Myocyte (in vitro differentiated cells): ENCODE data around the gene LIMK2. TPM values are rescaled to one million over a fixed set of nuclear protein-coding genes. Genes with fewer than 3 reads are reported as not detected.
"Not testable (repeated sequence)": the region's sequence is repeated elsewhere in the genome, so short reads cannot be mapped to it uniquely, and the experiment has no call there.

Experiments used
- DNase-seq: peaks from one replicate; pipeline ENCODE4 v3.0.0-alpha.2; 2012; ENCODE audit warnings: low read depth
- polyA plus RNA-seq: library from polyadenylated mRNA; unstranded; fragments of >200 nt; gene quantifications from one replicate; pipeline ENCODE4 v1.2.1, GENCODE V29; 2012; ENCODE audit warnings: missing spikeins
- total RNA-seq: library from RNA; depleted of rRNA; stranded (reverse); fragments of >200 nt; gene quantifications from 2 replicates; pipeline ENCODE4 v1.2.3, GENCODE V29; 2014

Gene LIMK2
- total RNA-seq: 67.3 and 97.7 TPM in 2 replicates
- polyA plus RNA-seq: 99.8 TPM

GRCh38 chr22:31211862-31212730 lies at the start of gene LIMK2:
LIMK2 (plus strand) TSS chr22:31212298; CDS start chr22:31212409, 111 bp downstream.
- peak; percentile 89 for DNase-seq

GRCh38 chr22:31170971-31171370 lies 41.1 kb upstream of the LIMK2 start:
- no peak for DNase-seq

DNA sequence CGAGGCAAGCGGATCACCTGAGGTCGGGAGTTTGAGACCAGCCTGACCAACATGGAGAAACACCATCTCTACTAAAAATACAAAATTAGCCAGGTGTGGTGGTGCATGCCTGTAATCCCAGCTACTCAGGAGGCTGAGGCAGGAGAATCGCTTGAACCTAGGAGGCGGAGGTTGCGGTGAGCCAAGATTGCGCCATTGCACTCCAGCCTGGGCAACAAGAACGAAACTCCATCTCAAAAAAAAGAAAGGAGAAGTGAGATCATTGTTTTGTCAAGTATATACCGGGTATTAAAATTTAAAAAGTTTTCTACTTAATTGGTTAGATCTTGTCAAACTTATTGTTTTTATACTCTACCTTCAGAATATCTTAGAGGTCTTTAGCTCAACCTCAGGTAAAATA lies 40.4 kb upstream of the LIMK2 start:
- DNase-seq: not testable (repeated sequence)

DNA sequence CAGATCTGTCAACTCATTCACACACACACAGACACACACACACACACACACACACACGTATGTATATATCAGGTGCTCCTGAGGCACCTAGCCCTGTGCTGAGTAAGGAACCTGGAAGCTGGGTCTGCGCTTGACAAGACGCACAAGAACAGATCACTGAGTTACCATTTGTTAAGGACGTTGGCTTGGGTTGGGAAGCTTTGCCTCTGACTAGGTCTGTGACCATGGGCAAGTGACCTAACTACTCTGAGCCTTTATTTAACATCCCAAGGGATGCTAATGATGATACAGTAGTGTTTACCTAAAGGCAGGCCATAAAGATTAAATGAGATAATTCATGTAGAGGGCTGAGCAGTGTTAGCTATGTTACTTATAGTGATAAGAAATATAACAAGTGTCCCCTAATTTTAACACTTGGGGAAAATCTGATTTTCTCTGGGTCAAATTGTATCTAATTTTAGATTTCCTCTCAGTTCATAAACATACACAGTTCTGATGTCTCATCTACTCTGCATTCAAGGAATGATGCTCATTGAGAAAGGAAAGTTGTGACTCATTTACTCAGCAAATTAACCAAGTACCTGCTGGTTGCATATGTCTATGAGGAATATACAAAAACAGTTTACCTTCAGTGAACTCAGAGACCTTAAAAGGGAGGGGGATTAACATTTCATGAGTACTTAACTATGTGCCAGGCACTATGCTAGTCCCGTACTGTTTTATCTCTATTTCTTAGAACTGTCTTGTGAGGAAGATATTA lies 38.5 kb upstream of the LIMK2 start:
- peak; percentile 63 for DNase-seq

GRCh38 chr22:31176923-31177322 lies 35.2 kb upstream of the LIMK2 start:
- DNase-seq: no peak

GRCh38 chr22:31177420-31178162 lies 34.5 kb upstream of the LIMK2 start:
- DNase-seq: peak; percentile 65

DNA sequence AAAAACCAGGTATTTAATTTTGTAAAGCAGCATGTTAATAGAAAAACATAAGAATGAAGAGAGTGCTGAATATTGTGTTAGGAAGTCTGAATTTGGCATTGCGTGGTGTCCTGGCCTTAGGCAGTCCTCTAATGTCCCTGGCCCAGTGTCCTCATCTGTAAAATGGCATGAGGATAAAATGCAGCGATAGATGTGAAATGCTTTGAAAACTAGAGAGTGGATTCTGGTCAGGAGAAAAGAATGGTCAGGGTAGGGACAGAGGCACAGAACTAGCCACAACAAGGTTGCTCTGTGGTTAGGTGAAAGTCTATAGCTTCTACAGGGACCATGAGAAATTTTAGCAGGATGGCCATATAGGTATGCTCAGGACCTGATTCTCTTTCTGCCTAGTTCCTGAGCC lies 33.2 kb upstream of the LIMK2 start:
- no peak for DNase-seq

DNA sequence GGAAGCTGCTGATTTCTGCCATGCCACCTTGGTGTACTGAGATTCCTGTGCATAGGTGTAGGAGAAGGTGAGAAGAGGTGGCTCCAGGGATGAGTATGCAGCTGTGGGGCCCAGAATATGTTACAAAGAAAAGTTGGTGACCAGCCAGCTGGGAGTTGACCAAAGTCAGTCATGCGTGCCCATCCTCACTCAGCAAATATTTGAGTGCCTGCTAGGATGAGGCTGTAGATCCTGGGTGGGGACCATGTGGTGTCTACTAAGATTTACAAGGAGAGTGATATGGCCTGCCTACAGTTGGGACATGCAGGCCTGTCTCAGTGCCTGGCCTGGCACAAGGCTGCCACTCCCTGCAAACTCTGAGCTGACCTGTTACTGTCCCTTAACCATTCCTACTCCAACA lies 32.8 kb upstream of the LIMK2 start:
- DNase-seq: peak; percentile 38

- no peak for DNase-seq
Measured at GRCh38 chr22:31184015-31184414, 28.1 kb upstream of the LIMK2 start.

GRCh38 chr22:31185056-31185455 lies 27.0 kb upstream of the LIMK2 start:
- no peak for DNase-seq

- no peak for DNase-seq
Measured at GRCh38 chr22:31187627-31188026, 24.5 kb upstream of the LIMK2 start.

DNA sequence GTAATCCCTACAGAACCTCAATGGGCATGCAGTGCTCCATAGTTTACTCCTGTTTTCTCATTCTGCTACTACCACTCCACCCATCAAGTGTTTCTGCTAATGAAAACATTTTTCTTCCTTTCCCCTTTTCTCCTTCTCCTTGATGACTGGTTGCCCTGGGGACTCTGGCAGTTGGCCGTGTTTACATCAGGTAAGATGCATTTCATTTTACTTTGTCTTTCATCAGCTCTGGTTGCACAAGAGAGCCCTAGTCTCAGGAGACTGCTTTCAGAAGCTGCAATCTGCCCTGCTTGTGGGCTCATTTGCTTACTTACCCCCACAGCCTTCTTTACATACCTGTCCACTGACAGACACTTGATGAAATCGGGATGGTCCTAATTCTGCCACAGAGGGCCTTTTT lies 19.6 kb upstream of the LIMK2 start:
- DNase-seq: no peak

DNA sequence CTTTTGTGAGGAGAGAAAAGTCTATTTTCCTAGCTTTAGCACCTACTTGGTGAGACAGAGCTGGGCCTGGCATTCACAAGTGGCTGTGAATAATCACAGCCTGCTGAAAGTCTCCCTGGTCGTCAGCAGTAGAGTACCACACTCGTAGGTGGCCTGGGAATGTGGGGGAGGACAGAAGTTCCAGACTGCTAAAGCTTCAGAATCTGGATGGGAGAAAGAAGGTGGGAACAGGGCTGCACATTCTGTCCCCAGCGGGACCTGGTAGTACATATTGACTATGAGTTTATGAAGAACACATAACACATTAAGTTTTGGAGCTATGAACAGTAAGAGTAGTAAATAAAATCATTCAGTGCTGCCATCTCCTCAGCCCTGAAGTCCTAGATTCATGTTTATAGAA lies 19.0 kb upstream of the LIMK2 start:
- DNase-seq: no peak

GRCh38 chr22:31194681-31195080 lies 17.4 kb upstream of the LIMK2 start:
- not testable (repeated sequence) for DNase-seq

- no peak for DNase-seq
Measured at GRCh38 chr22:31199187-31199586, 12.9 kb upstream of the LIMK2 start.

GRCh38 chr22:31204352-31204984 lies 7.6 kb upstream of the LIMK2 start:
- not testable (repeated sequence) for DNase-seq

DNA sequence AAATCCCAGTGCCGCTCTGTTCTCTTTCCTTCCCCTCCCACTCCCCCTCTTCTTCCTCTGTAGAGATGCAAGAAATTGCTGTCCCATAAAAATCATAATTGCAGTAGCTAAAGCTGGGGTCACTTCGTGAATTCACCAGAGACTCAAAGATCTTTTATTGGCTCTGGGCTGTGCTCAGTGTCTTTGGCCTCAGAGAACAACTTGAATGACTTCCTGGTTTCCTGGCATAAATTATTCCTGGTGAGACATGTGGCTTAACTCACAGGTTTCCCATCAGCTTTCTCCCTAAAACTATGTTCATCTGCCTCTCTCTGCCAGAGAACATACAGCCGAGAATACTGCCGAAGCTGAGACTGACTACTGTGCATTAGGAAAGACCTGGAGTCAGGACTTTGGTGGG lies 7.0 kb upstream of the LIMK2 start:
- DNase-seq: not testable (repeated sequence)

GRCh38 chr22:31206460-31206859 lies 5.6 kb upstream of the LIMK2 start:
- not testable (repeated sequence) for DNase-seq

DNA sequence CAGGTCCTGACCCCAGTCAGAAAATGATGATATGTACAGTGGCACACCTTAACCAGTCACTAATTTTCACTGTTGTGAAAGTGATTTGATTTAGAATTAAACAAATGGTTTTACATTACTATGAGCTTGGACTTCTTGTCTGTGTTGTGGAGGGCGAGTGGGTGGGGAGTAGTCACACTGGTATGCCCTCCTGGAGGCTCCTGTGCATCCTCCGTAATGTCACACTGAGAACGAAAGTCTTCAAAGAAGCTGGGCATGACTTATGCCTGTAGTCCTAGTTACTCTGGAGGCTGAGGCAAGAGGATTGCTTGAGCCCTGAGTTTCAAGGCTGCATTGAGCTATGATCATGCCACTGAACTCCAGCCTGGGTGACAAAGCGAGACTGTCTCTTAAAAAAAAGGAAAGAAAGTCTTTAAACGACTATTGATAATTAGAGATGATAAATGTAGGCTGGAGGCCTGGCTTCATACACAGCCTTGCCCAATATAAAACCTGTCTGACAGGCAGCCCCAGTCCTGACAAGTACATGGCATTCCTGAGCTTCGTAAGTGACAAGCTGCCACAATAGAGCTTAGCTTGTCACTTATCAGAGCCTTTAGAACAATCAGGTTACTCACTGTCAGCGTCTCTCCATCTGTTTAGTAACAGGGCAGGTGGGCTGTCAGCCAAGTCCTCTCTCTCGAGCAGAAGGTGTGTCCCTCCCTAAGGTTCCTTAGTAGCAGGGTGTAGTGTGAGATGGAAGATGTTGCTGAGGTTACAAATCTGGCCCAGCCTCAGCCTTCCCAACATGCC lies 5.0 kb upstream of the LIMK2 start:
- DNase-seq: no peak
